ENCODE data around the gene SIN3B. TPM values are rescaled to one million over a fixed set of nuclear protein-coding genes. Genes with fewer than 3 reads are reported as not detected.
A peak's percentile ranks its signal among the peaks of the same experiment; 100 is the strongest.

Gene SIN3B
- total and polyA plus RNA-seq, 9 of the 15 experiments (the other 6 are each of a cell fraction or from before 2014, with no cell fraction given), result 0.51 to 34.2 (median 14.3) TPM

DNA sequence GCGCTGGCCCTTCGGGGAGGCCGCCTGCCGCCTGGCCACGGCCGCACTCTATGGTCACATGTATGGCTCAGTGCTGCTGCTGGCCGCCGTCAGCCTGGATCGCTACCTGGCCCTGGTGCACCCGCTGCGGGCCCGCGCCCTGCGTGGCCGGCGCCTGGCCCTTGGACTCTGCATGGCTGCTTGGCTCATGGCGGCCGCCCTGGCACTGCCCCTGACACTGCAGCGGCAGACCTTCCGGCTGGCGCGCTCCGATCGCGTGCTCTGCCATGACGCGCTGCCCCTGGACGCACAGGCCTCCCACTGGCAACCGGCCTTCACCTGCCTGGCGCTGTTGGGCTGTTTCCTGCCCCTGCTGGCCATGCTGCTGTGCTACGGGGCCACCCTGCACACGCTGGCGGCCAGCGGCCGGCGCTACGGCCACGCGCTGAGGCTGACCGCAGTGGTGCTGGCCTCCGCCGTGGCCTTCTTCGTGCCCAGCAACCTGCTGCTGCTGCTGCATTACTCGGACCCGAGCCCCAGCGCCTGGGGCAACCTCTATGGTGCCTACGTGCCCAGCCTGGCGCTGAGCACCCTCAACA is 60.8 kb downstream of the SIN3B start (continued):
- TF ChIP-seq, protein P1, sequence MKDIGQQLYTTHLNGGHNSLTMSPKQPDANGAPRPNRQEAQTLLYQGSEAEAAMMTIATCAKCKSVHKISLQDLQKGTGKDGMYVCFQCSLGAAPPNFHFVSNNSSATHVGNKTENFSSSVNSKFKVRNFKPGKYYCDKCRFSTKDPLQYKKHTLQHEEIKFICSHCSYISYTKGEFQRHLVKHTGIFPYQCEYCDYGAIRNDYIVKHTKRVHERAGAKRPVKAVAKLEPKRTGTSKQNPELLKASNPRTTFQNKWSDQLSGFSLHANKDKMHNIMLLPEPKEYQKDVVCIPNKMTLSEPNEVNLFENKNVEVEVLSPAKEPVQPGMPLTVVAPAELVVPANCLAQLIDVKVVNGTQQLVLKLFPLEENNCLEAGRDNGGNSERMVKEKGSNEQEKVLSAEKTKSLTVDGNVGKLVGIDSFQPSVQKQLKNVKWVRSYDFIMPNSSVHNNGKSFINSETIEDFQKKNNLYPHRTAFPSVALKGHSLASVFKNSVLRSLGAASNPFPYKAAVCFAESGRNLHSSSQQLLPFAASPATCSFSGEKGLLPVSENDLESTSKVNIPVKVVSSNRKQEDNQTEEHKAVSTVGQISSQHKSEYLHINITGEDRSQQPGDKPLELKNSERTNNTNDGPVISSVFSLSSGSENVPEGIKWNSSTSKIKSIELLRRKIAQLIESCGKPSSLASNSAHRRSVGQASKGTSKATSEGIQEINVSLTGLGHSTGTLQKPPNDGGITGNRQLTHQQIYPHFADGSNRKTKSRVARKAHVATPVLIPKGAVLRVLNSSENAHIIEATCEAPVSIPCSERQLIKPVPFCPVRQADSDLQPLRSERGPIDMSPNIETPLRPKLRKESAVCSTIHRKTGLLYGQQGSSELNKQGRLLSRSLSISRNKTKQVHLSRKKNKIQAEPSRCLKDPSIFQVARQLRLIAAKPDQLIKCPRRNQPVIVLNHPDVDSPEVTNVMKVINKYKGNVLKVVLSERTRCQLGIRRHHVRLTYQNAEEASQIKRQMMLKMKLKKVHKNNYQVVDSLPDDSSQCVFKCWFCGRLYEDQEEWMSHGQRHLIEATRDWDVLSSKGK (CRISPR knock-in tag; IDR thresholded peaks at IDR 0.05), result no peak
- TF ChIP-seq MYNN (IDR thresholded peaks at IDR 0.05), result no peak
- no peak for TF ChIP-seq MYNN (CRISPR knock-in tag; IDR thresholded peaks at IDR 0.05)
- TF ChIP-seq, protein P2, sequence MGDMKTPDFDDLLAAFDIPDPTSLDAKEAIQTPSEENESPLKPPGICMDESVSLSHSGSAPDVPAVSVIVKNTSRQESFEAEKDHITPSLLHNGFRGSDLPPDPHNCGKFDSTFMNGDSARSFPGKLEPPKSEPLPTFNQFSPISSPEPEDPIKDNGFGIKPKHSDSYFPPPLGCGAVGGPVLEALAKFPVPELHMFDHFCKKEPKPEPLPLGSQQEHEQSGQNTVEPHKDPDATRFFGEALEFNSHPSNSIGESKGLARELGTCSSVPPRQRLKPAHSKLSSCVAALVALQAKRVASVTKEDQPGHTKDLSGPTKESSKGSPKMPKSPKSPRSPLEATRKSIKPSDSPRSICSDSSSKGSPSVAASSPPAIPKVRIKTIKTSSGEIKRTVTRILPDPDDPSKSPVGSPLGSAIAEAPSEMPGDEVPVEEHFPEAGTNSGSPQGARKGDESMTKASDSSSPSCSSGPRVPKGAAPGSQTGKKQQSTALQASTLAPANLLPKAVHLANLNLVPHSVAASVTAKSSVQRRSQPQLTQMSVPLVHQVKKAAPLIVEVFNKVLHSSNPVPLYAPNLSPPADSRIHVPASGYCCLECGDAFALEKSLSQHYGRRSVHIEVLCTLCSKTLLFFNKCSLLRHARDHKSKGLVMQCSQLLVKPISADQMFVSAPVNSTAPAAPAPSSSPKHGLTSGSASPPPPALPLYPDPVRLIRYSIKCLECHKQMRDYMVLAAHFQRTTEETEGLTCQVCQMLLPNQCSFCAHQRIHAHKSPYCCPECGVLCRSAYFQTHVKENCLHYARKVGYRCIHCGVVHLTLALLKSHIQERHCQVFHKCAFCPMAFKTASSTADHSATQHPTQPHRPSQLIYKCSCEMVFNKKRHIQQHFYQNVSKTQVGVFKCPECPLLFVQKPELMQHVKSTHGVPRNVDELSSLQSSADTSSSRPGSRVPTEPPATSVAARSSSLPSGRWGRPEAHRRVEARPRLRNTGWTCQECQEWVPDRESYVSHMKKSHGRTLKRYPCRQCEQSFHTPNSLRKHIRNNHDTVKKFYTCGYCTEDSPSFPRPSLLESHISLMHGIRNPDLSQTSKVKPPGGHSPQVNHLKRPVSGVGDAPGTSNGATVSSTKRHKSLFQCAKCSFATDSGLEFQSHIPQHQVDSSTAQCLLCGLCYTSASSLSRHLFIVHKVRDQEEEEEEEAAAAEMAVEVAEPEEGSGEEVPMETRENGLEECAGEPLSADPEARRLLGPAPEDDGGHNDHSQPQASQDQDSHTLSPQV (IDR thresholded peaks at IDR 0.05), result peak; percentile 98
- TF ChIP-seq, protein P3, sequence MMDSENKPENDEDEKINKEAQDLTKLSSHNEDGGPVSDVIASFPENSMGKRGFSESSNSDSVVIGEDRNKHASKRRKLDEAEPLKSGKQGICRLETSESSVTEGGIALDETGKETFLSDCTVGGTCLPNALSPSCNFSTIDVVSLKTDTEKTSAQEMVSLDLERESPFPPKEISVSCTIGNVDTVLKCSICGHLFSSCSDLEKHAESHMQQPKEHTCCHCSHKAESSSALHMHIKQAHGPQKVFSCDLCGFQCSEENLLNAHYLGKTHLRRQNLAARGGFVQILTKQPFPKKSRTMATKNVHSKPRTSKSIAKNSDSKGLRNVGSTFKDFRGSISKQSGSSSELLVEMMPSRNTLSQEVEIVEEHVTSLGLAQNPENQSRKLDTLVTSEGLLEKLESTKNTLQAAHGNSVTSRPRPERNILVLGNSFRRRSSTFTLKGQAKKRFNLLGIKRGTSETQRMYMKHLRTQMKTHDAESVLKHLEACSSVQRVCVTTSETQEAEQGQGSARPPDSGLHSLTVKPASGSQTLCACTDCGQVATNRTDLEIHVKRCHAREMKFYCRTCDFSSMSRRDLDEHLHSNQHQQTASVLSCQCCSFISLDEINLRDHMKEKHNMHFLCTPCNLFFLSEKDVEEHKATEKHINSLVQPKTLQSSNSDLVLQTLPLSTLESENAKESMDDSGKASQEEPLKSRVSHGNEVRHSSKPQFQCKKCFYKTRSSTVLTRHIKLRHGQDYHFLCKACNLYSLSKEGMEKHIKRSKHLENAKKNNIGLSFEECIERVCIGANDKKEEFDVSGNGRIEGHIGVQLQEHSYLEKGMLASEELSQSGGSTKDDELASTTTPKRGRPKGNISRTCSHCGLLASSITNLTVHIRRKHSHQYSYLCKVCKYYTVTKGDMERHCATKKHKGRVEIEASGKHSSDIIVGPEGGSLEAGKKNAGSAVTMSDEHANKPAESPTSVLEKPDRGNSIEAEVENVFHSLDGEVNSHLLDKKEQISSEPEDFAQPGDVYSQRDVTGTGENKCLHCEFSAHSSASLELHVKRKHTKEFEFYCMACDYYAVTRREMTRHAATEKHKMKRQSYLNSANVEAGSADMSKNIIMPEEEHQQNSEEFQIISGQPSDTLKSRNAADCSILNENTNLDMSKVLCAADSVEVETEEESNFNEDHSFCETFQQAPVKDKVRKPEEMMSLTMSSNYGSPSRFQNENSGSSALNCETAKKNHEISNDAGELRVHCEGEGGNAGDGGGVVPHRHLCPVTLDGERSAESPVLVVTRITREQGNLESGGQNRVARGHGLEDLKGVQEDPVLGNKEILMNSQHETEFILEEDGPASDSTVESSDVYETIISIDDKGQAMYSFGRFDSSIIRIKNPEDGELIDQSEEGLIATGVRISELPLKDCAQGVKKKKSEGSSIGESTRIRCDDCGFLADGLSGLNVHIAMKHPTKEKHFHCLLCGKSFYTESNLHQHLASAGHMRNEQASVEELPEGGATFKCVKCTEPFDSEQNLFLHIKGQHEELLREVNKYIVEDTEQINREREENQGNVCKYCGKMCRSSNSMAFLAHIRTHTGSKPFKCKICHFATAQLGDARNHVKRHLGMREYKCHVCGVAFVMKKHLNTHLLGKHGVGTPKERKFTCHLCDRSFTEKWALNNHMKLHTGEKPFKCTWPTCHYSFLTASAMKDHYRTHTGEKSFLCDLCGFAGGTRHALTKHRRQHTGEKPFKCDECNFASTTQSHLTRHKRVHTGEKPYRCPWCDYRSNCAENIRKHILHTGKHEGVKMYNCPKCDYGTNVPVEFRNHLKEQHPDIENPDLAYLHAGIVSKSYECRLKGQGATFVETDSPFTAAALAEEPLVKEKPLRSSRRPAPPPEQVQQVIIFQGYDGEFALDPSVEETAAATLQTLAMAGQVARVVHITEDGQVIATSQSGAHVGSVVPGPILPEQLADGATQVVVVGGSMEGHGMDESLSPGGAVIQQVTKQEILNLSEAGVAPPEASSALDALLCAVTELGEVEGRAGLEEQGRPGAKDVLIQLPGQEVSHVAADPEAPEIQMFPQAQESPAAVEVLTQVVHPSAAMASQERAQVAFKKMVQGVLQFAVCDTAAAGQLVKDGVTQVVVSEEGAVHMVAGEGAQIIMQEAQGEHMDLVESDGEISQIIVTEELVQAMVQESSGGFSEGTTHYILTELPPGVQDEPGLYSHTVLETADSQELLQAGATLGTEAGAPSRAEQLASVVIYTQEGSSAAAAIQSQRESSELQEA (IDR thresholded peaks at IDR 0.05; ENCODE audit: low read depth), result no peak
- TF ChIP-seq TSC22D4 (tag; IDR thresholded peaks at IDR 0.05), result no peak
- no peak for TF ChIP-seq PYGO2 (tag; IDR thresholded peaks at IDR 0.05)
- peak; percentile 87 for TF ChIP-seq NR4A1 (CRISPR knock-in tag; IDR thresholded peaks at IDR 0.05)
- peak; percentile 90 for TF ChIP-seq NR4A1 (tag; IDR thresholded peaks at IDR 0.05)
- TF ChIP-seq ZNF146 (CRISPR knock-in tag; IDR thresholded peaks at IDR 0.05; ENCODE audit: unreplicated experiment), result no peak
- no peak for TF ChIP-seq ADNP (tag; IDR thresholded peaks at IDR 0.05)
- no peak for TF ChIP-seq SREBF1 (IDR thresholded peaks at IDR 0.05; ENCODE audit: borderline replicate concordance, low read depth, low read length)
